GM08714 (cell line): ENCODE results near the gene SLC45A1.

Experiments used
- H3K4me3 ChIP-seq: fragments of 200-500 bp; sonication (Bioruptor generic); 2 replicates; pipeline ENCODE4 v1.5.1; 2014; ENCODE audit warnings: mild to moderate bottlenecking, low read length, inconsistent platforms
- ZNF274 ChIP-seq: IDR thresholded peaks from 2 replicates; pipeline ENCODE4 v1.6.1; 2012; ENCODE audit warnings: mild to moderate bottlenecking, low read depth, low read length

SLC45A1 gene

GRCh38 chr1:8321612-8322011 is 3.7 kb downstream of the SLC45A1 start:
- TF ChIP-seq ZNF274 = no peak
- no peak overlapping the region for H3K4me3 ChIP-seq

- TF ChIP-seq ZNF274 = no peak
- no peak overlapping the region for H3K4me3 ChIP-seq
Observed at GRCh38 chr1:8323706-8324105, 5.8 kb downstream of the SLC45A1 start.

GRCh38 chr1:8324176-8324810 is 6.4 kb downstream of the SLC45A1 start:
- H3K4me3 ChIP-seq = no peak overlapping the region
- no peak for TF ChIP-seq ZNF274

GRCh38 chr1:8325771-8326170 is 7.9 kb downstream of the SLC45A1 start:
- TF ChIP-seq ZNF274 = no peak
- no peak overlapping the region for H3K4me3 ChIP-seq

- no peak overlapping the region for H3K4me3 ChIP-seq
- TF ChIP-seq ZNF274 = no peak
Observed at GRCh38 chr1:8326265-8326664, 8.4 kb downstream of the SLC45A1 start.

- H3K4me3 ChIP-seq = no peak overlapping the region
- no peak for TF ChIP-seq ZNF274
Observed at GRCh38 chr1:8328271-8328670, 10.4 kb downstream of the SLC45A1 start.

GRCh38 chr1:8329439-8329838 is 11.5 kb downstream of the SLC45A1 start:
- H3K4me3 ChIP-seq = no peak overlapping the region
- no peak for TF ChIP-seq ZNF274

GRCh38 chr1:8329858-8330257 is 11.9 kb downstream of the SLC45A1 start:
- TF ChIP-seq ZNF274 = no peak
- no peak overlapping the region for H3K4me3 ChIP-seq

- no peak for TF ChIP-seq ZNF274
- H3K4me3 ChIP-seq = no peak overlapping the region
Observed at GRCh38 chr1:8330271-8331125, 12.6 kb downstream of the SLC45A1 start.

- H3K4me3 ChIP-seq = no peak overlapping the region
- no peak for TF ChIP-seq ZNF274
Observed at GRCh38 chr1:8332806-8333205, 14.9 kb downstream of the SLC45A1 start.

GRCh38 chr1:8333246-8333987 is 15.5 kb downstream of the SLC45A1 start:
- no peak for TF ChIP-seq ZNF274
- no peak overlapping the region for H3K4me3 ChIP-seq

- H3K4me3 ChIP-seq = no peak overlapping the region
- no peak for TF ChIP-seq ZNF274
Observed at GRCh38 chr1:8334106-8334851, 16.4 kb downstream of the SLC45A1 start.

- no peak overlapping the region for H3K4me3 ChIP-seq
- TF ChIP-seq ZNF274 = no peak
Observed at GRCh38 chr1:8335246-8335645, 17.3 kb downstream of the SLC45A1 start.
